GM18858 (cell line): Measurements from ENCODE around the gene ANKDD1A.

Experiments used
- ATAC-seq: cut with Tn5 transposase; IDR thresholded peaks from one replicate; pipeline ENCODE4 v1.9.1; 2021; ENCODE audit not compliant: unreplicated experiment

ANKDD1A gene

GRCh38 chr15:64921711-64922110 is 10.0 kb downstream of the ANKDD1A start:
- ATAC-seq: no peak

GRCh38 chr15:64923546-64923945 is 11.8 kb downstream of the ANKDD1A start:
- no peak for ATAC-seq

GRCh38 chr15:64925335-64926330 is 13.9 kb downstream of the ANKDD1A start:
- ATAC-seq: no peak

- ATAC-seq: no peak
These were observed 15.0 kb downstream of the ANKDD1A start for GRCh38 chr15:64926661-64927060.

- ATAC-seq: no peak
These were observed 17.0 kb downstream of the ANKDD1A start for GRCh38 chr15:64928626-64929220.

GRCh38 chr15:64930019-64930652 is 18.4 kb downstream of the ANKDD1A start:
- ATAC-seq: peak; percentile 72

- ATAC-seq: no peak
These were observed 19.2 kb downstream of the ANKDD1A start for GRCh38 chr15:64930778-64931371.

- ATAC-seq: no peak
These were observed 19.7 kb downstream of the ANKDD1A start for GRCh38 chr15:64931381-64931780.

- ATAC-seq: no peak
These were observed 22.3 kb downstream of the ANKDD1A start for GRCh38 chr15:64934023-64934422.

- ATAC-seq: no peak
These were observed 26.5 kb downstream of the ANKDD1A start for GRCh38 chr15:64938192-64938591.

- ATAC-seq: no peak
These were observed 30.7 kb downstream of the ANKDD1A start for GRCh38 chr15:64942356-64942755.

- no peak for ATAC-seq
These were observed 32.0 kb downstream of the ANKDD1A start for GRCh38 chr15:64943512-64944225.

- ATAC-seq: no peak
These were observed 33.3 kb downstream of the ANKDD1A start for GRCh38 chr15:64944961-64945360.

GRCh38 chr15:64947211-64947610 is 35.5 kb downstream of the ANKDD1A start:
- ATAC-seq: no peak

- ATAC-seq: no peak
These were observed 37.2 kb downstream of the ANKDD1A start for GRCh38 chr15:64948916-64949315.

- ATAC-seq: no peak
These were observed 37.9 kb downstream of the ANKDD1A start for GRCh38 chr15:64949383-64950186.

- ATAC-seq: no peak
These were observed 39.2 kb downstream of the ANKDD1A start for GRCh38 chr15:64950888-64951287.

- no peak for ATAC-seq
These were observed 40.2 kb downstream of the ANKDD1A start for GRCh38 chr15:64951777-64952418.

GRCh38 chr15:64954395-64954794 is 42.7 kb downstream of the ANKDD1A start:
- ATAC-seq: no peak
